ENCODE results near the gene RAB34.

GRCh38 chr17:28750178-28751047 is 32.7 kb upstream of the RAB34 start:
- TF ChIP-seq CTCF (IDR thresholded peaks at IDR 0.05), result peak; percentile 98 to 100 (median 99)
- TF ChIP-seq POLR2AphosphoS5 (IDR thresholded peaks at IDR 0.05), result peak; percentile 92
